Measurements from ENCODE around the gene CNIH2.
"Not testable (repeated sequence)": the region's sequence is repeated elsewhere in the genome, so short reads cannot be mapped to it uniquely, and the experiment has no call there.

Gene CNIH2

GRCh38 chr11:66291706-66292542, 13.9 kb downstream of the CNIH2 start, which contains the start of gene TMEM151A:
Gene TMEM151A (plus strand): TSS chr11:66291894. CDS start chr11:66292014, 120 bp downstream.
- DNase-seq (ENCODE audit: low spot score) = peak; percentile 23

GRCh38 chr11:66292543-66293332, 14.8 kb downstream of the CNIH2 start:
- DNase-seq (ENCODE audit: low spot score) = no peak

- DNase-seq (ENCODE audit: low spot score) = no peak
These were observed 15.4 kb downstream of the CNIH2 start for GRCh38 chr11:66293352-66293751.

GRCh38 chr11:66293777-66294625, 16.0 kb downstream of the CNIH2 start:
- DNase-seq (ENCODE audit: low spot score) = no peak

- no peak for DNase-seq (ENCODE audit: low spot score)
These were observed 16.9 kb downstream of the CNIH2 start for GRCh38 chr11:66294626-66295620.

GRCh38 chr11:66297610-66298009, 19.6 kb downstream of the CNIH2 start:
- no peak for DNase-seq (ENCODE audit: low spot score)

GRCh38 chr11:66299186-66299585, 21.2 kb downstream of the CNIH2 start:
- no peak for DNase-seq (ENCODE audit: low spot score)

GRCh38 chr11:66302656-66303055, 24.7 kb downstream of the CNIH2 start:
- no peak for DNase-seq (ENCODE audit: low spot score)

- no peak for DNase-seq (ENCODE audit: low spot score)
These were observed 31.5 kb downstream of the CNIH2 start for GRCh38 chr11:66309475-66309874.

GRCh38 chr11:66310324-66310723, 32.3 kb downstream of the CNIH2 start:
- no peak for DNase-seq (ENCODE audit: low spot score)

- DNase-seq (ENCODE audit: low spot score) = not testable (repeated sequence)
These were observed 32.9 kb downstream of the CNIH2 start for GRCh38 chr11:66310803-66311440.

GRCh38 chr11:66311470-66311964, 33.5 kb downstream of the CNIH2 start:
- no peak for DNase-seq (ENCODE audit: low spot score)

GRCh38 chr11:66311965-66312548, 34.1 kb downstream of the CNIH2 start:
- peak; percentile 90 for DNase-seq (ENCODE audit: low spot score)

GRCh38 chr11:66312549-66313320, 34.8 kb downstream of the CNIH2 start:
- peak; percentile 99 for DNase-seq (ENCODE audit: low spot score)

- no peak for DNase-seq (ENCODE audit: low spot score)
These were observed 35.6 kb downstream of the CNIH2 start for GRCh38 chr11:66313321-66314185.

- no peak for DNase-seq (ENCODE audit: low spot score)
These were observed 36.2 kb downstream of the CNIH2 start for GRCh38 chr11:66314186-66314501.

GRCh38 chr11:66314561-66315497, 36.9 kb downstream of the CNIH2 start:
- no peak for DNase-seq (ENCODE audit: low spot score)
